Subcutaneous preadipocyte (primary cell): ENCODE results near the gene TIMP3. TPM values are rescaled to one million over a fixed set of nuclear protein-coding genes. Genes with fewer than 3 reads are reported as not detected.

Source experiments
- total RNA-seq: library from RNA; depleted of rRNA; stranded (reverse); fragments of >200 nt; gene quantifications from 2 replicates; pipeline ENCODE4 v1.2.3, GENCODE V29; 2012

TIMP3 gene
- 65.4 and 75.3 TPM in 2 replicates for total RNA-seq

DNA sequence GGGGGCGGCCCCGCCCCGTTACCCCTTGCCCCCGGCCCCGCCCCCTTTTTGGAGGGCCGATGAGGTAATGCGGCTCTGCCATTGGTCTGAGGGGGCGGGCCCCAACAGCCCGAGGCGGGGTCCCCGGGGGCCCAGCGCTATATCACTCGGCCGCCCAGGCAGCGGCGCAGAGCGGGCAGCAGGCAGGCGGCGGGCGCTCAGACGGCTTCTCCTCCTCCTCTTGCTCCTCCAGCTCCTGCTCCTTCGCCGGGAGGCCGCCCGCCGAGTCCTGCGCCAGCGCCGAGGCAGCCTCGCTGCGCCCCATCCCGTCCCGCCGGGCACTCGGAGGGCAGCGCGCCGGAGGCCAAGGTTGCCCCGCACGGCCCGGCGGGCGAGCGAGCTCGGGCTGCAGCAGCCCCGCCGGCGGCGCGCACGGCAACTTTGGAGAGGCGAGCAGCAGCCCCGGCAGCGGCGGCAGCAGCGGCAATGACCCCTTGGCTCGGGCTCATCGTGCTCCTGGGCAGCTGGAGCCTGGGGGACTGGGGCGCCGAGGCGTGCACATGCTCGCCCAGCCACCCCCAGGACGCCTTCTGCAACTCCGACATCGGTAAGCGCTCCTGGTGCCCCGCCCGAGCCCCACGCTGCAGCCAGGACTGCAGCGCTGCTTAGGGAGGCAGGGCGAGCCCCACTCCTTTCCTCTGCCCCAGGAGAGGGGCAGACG is at the start of gene TIMP3:
Gene TIMP3 (plus strand): TSS at position 169 of the 700 bp plus-strand sequence. CDS start 297 bp downstream, at position 466.

